ENCODE results near the gene WAS.

Gene WAS

DNA sequence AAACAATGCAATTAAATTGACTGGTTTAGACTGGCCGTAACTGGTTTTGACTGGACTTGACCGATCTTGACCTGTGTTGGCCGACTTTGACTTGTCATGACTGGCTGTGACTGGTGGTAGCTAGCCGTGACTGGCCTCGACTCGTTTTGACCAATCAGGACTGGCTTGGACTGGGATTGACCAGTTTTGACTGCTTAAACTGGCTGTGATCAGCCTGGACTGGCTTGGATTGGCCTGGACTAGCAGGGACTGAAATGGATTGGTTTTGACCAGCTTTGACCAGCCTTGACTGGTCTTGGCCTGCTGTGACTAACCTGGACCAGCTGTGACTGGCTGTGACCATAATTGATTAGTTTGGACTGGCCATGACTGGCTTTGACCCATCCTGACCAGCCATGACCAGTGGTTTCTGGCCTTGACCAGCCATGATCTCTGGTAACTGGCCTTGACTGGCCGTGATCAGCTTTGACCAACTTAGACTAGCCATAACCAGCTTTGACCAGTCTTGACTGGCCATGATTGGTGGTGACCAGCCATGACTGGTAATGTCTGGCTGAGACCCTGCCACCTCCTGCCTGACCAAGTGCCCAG is 26.0 kb downstream of the WAS start (continued):
- TF ChIP-seq, protein P1, sequence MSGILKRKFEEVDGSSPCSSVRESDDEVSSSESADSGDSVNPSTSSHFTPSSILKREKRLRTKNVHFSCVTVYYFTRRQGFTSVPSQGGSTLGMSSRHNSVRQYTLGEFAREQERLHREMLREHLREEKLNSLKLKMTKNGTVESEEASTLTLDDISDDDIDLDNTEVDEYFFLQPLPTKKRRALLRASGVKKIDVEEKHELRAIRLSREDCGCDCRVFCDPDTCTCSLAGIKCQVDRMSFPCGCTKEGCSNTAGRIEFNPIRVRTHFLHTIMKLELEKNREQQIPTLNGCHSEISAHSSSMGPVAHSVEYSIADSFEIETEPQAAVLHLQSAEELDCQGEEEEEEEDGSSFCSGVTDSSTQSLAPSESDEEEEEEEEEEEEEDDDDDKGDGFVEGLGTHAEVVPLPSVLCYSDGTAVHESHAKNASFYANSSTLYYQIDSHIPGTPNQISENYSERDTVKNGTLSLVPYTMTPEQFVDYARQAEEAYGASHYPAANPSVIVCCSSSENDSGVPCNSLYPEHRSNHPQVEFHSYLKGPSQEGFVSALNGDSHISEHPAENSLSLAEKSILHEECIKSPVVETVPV (CRISPR knock-in tag; IDR thresholded peaks at IDR 0.05), result no peak
- no peak for TF ChIP-seq ZNF565 (CRISPR knock-in tag; conservative IDR thresholded peaks at IDR 0.05; ENCODE audit: low read depth)
- TF ChIP-seq SNAI2 (CRISPR knock-in tag; IDR thresholded peaks at IDR 0.05), result no peak

DNA sequence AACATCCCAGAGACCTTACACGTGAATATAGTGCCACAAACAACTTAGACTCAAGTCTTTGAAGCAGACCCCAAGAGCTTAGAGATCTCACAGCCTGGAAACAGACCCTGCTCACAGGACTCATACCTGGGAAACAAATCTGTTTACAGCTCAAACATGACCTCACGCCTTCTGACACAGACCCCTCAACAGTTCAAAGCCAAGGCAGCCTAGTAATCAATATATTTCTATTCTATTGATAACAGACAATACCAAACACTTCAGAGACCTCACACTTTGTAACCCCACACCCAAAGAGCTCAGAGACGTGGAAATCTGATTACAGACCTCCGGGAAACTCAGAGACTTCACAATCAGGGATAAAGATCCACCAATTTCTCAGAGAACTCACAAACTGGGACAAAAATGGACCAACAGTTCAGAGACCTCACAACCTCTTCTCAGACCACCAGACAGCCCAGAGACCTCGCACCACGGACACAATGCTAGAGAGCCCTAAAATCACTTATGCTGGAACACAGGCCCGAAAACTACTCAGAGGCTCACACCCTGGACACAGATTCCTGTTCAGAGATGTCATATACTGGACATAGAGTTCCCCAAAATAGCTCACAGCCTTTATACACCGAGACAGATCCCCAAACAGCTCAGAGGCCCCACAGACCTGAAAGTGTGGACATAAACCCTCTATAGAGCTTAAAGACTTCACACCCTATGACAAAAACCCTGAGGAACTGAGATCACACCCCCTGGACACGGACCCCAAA is 27.7 kb downstream of the WAS start:
- no peak for ATAC-seq
- TF ChIP-seq ZC3H10 (CRISPR knock-in tag; IDR thresholded peaks at IDR 0.05) (no peak), ZNF8 (CRISPR knock-in tag; IDR thresholded peaks at IDR 0.05) (no peak), ZNF565 (CRISPR knock-in tag; conservative IDR thresholded peaks at IDR 0.05; ENCODE audit: low read depth) (no peak), TOX (CRISPR knock-in tag; IDR thresholded peaks at IDR 0.05; ENCODE audit: borderline replicate concordance) (no peak), GLIS3 (CRISPR knock-in tag; IDR thresholded peaks at IDR 0.05) (no peak), SNAI2 (CRISPR knock-in tag; IDR thresholded peaks at IDR 0.05) (no peak), ESRRG (CRISPR knock-in tag; IDR thresholded peaks at IDR 0.05) (no peak), ZFP3 (CRISPR knock-in tag; IDR thresholded peaks at IDR 0.05) (no peak), OSR1 (CRISPR knock-in tag; IDR thresholded peaks at IDR 0.05) (no peak), CSDC2 (CRISPR knock-in tag; IDR thresholded peaks at IDR 0.05) (no peak), ZNF70 (CRISPR knock-in tag; IDR thresholded peaks at IDR 0.05) (no peak), ARNTL (CRISPR knock-in tag; IDR thresholded peaks at IDR 0.05; ENCODE audit: borderline replicate concordance, low read depth) (no peak), PPARA (CRISPR knock-in tag; IDR thresholded peaks at IDR 0.05; ENCODE audit: borderline replicate concordance) (no peak), TCF4 (CRISPR knock-in tag; IDR thresholded peaks at IDR 0.05; ENCODE audit: borderline replicate concordance) (no peak), ISL1 (CRISPR knock-in tag; IDR thresholded peaks at IDR 0.05) (no peak), BACH2 (CRISPR knock-in tag; IDR thresholded peaks at IDR 0.05; ENCODE audit: borderline replicate concordance) (no peak)
- TF ChIP-seq, protein P2, sequence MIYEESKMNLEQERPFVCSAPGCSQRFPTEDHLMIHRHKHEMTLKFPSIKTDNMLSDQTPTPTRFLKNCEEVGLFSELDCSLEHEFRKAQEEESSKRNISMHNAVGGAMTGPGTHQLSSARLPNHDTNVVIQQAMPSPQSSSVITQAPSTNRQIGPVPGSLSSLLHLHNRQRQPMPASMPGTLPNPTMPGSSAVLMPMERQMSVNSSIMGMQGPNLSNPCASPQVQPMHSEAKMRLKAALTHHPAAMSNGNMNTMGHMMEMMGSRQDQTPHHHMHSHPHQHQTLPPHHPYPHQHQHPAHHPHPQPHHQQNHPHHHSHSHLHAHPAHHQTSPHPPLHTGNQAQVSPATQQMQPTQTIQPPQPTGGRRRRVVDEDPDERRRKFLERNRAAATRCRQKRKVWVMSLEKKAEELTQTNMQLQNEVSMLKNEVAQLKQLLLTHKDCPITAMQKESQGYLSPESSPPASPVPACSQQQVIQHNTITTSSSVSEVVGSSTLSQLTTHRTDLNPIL (CRISPR knock-in tag; IDR thresholded peaks at IDR 0.05; ENCODE audit: low read depth), result no peak
- TF ChIP-seq, protein P3, sequence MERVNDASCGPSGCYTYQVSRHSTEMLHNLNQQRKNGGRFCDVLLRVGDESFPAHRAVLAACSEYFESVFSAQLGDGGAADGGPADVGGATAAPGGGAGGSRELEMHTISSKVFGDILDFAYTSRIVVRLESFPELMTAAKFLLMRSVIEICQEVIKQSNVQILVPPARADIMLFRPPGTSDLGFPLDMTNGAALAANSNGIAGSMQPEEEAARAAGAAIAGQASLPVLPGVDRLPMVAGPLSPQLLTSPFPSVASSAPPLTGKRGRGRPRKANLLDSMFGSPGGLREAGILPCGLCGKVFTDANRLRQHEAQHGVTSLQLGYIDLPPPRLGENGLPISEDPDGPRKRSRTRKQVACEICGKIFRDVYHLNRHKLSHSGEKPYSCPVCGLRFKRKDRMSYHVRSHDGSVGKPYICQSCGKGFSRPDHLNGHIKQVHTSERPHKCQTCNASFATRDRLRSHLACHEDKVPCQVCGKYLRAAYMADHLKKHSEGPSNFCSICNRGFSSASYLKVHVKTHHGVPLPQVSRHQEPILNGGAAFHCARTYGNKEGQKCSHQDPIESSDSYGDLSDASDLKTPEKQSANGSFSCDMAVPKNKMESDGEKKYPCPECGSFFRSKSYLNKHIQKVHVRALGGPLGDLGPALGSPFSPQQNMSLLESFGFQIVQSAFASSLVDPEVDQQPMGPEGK (CRISPR knock-in tag; IDR thresholded peaks at IDR 0.05; ENCODE audit: borderline replicate concordance), result no peak

DNA sequence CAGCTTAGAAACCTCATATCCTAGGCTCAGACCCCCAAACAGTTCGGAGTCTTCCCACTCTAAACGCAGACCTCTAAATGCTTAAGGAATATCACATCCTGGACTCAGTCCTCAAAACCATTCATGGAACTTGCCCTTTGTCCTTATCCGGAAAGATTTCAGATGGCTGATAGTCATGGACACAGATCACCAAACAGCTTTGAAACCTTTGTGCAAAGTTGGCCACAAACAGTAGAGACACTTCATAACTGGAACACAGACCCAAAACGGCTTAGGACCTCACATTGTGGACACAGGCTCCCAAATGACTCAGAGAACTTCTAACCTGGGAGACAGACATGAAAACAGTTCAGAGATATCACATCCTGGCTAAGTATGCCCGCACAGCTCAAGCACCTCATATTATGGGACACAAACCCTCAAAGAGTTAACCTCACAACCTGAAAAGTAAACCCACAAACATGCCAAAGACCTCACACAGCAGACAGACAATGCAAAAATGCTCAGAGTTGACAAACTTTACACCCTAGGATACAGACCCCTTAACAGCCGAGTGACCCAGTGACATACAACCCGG is 28.4 kb downstream of the WAS start:
- ATAC-seq, result no peak
- TF ChIP-seq ZFP30 (CRISPR knock-in tag; IDR thresholded peaks at IDR 0.05) (no peak), CSDC2 (CRISPR knock-in tag; IDR thresholded peaks at IDR 0.05) (no peak), ZC3H10 (CRISPR knock-in tag; IDR thresholded peaks at IDR 0.05) (no peak), RARB (CRISPR knock-in tag; IDR thresholded peaks at IDR 0.05) (no peak), ISL1 (CRISPR knock-in tag; IDR thresholded peaks at IDR 0.05) (no peak), ZFP3 (CRISPR knock-in tag; IDR thresholded peaks at IDR 0.05) (no peak), ZNF8 (CRISPR knock-in tag; IDR thresholded peaks at IDR 0.05) (no peak), TOX (CRISPR knock-in tag; IDR thresholded peaks at IDR 0.05; ENCODE audit: borderline replicate concordance) (no peak), BACH2 (CRISPR knock-in tag; IDR thresholded peaks at IDR 0.05; ENCODE audit: borderline replicate concordance) (no peak), OSR1 (CRISPR knock-in tag; IDR thresholded peaks at IDR 0.05) (no peak), ZNF565 (CRISPR knock-in tag; conservative IDR thresholded peaks at IDR 0.05; ENCODE audit: low read depth) (no peak), ARNTL (CRISPR knock-in tag; IDR thresholded peaks at IDR 0.05; ENCODE audit: borderline replicate concordance, low read depth) (no peak)
- TF ChIP-seq, protein P4, sequence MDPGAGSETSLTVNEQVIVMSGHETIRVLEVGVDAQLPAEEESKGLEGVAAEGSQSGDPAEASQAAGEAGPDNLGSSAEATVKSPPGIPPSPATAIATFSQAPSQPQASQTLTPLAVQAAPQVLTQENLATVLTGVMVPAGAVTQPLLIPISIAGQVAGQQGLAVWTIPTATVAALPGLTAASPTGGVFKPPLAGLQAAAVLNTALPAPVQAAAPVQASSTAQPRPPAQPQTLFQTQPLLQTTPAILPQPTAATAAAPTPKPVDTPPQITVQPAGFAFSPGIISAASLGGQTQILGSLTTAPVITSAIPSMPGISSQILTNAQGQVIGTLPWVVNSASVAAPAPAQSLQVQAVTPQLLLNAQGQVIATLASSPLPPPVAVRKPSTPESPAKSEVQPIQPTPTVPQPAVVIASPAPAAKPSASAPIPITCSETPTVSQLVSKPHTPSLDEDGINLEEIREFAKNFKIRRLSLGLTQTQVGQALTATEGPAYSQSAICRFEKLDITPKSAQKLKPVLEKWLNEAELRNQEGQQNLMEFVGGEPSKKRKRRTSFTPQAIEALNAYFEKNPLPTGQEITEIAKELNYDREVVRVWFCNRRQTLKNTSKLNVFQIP (CRISPR knock-in tag; IDR thresholded peaks at IDR 0.05; ENCODE audit: borderline replicate concordance, low read depth), result no peak
- TF ChIP-seq, protein P1 (CRISPR knock-in tag; IDR thresholded peaks at IDR 0.05), result no peak
- TF ChIP-seq, protein P5, sequence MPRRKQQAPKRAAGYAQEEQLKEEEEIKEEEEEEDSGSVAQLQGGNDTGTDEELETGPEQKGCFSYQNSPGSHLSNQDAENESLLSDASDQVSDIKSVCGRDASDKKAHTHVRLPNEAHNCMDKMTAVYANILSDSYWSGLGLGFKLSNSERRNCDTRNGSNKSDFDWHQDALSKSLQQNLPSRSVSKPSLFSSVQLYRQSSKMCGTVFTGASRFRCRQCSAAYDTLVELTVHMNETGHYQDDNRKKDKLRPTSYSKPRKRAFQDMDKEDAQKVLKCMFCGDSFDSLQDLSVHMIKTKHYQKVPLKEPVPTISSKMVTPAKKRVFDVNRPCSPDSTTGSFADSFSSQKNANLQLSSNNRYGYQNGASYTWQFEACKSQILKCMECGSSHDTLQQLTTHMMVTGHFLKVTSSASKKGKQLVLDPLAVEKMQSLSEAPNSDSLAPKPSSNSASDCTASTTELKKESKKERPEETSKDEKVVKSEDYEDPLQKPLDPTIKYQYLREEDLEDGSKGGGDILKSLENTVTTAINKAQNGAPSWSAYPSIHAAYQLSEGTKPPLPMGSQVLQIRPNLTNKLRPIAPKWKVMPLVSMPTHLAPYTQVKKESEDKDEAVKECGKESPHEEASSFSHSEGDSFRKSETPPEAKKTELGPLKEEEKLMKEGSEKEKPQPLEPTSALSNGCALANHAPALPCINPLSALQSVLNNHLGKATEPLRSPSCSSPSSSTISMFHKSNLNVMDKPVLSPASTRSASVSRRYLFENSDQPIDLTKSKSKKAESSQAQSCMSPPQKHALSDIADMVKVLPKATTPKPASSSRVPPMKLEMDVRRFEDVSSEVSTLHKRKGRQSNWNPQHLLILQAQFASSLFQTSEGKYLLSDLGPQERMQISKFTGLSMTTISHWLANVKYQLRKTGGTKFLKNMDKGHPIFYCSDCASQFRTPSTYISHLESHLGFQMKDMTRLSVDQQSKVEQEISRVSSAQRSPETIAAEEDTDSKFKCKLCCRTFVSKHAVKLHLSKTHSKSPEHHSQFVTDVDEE (CRISPR knock-in tag; IDR thresholded peaks at IDR 0.05), result no peak
- TF ChIP-seq, protein P2 (CRISPR knock-in tag; IDR thresholded peaks at IDR 0.05; ENCODE audit: low read depth), result no peak

All from SK-N-SH treated with all-trans-retinoic acid at 6 μM for 48 hours (cell line).